Mesendoderm (in vitro differentiated cells): ENCODE data around the gene NQO2.

Experiments used
- DNase-seq: peaks from one replicate; pipeline ENCODE4 v3.0.0; 2013
- H2AK5ac ChIP-seq: 2 replicates; pipeline ENCODE4 v1.6.1; 2013; ENCODE audit warnings: low read length, inconsistent platforms
- H2BK120ac ChIP-seq: 2 replicates; pipeline ENCODE4 v1.6.1; 2013; ENCODE audit warnings: low read depth, mild to moderate bottlenecking, low read length, moderate library complexity, mixed read lengths
- H2BK15ac ChIP-seq: replicated peaks from 2 replicates; pipeline ENCODE4 v1.6.1; 2013; ENCODE audit warnings: low read depth, mild to moderate bottlenecking, moderate library complexity
- H2BK5ac ChIP-seq: 2 replicates; pipeline ENCODE4 v1.6.1; 2013; ENCODE audit warnings: low read length, inconsistent platforms
- H3K18ac ChIP-seq: 2 replicates; pipeline ENCODE4 v1.6.1; 2013; ENCODE audit warnings: mild to moderate bottlenecking, low read length, mixed read lengths
- H3K23ac ChIP-seq: one replicate; pipeline ENCODE4 v1.6.1; 2013; ENCODE audit warnings: low read length
- H3K27ac ChIP-seq: 2 replicates; pipeline ENCODE4 v1.5.1; 2013; ENCODE audit warnings: low read depth, mild to moderate bottlenecking, inconsistent platforms, low read length, moderate library complexity
- H3K27me3 ChIP-seq: 2 replicates; pipeline ENCODE4 v1.6.1; 2013; ENCODE audit warnings: low read length, control low read depth, mild to moderate bottlenecking, inconsistent platforms; ENCODE audit not compliant: insufficient read depth, poor library complexity
- H3K36me3 ChIP-seq: 2 replicates; pipeline ENCODE4 v1.6.1; 2013; ENCODE audit warnings: low read length, inconsistent platforms; ENCODE audit not compliant: control insufficient read depth, insufficient read depth
- H3K4ac ChIP-seq: one replicate; pipeline ENCODE4 v1.6.1; 2013; ENCODE audit warnings: low read depth, mild to moderate bottlenecking, low read length, moderate library complexity
- H3K4me1 ChIP-seq: 2 replicates; pipeline ENCODE4 v1.6.1; 2013; ENCODE audit warnings: low read depth, low read length, inconsistent platforms; ENCODE audit not compliant: control insufficient read depth
- H3K4me2 ChIP-seq: 2 replicates; pipeline ENCODE4 v1.6.1; 2013; ENCODE audit warnings: low read length
- H3K4me3 ChIP-seq: 2 replicates; pipeline ENCODE4 v1.5.1; 2013; ENCODE audit warnings: mild to moderate bottlenecking, low read length
- H3K56ac ChIP-seq: one replicate; pipeline ENCODE4 v1.6.1; 2013; ENCODE audit warnings: low read length
- H3K79me1 ChIP-seq: 2 replicates; pipeline ENCODE4 v1.6.1; 2013; ENCODE audit warnings: low read length, inconsistent platforms
- H3K79me2 ChIP-seq: 2 replicates; pipeline ENCODE4 v1.6.1; 2013; ENCODE audit warnings: mild to moderate bottlenecking, low read length; ENCODE audit not compliant: control insufficient read depth, insufficient read depth
- H3K9ac ChIP-seq: 2 replicates; pipeline ENCODE4 v1.6.1; 2013; ENCODE audit warnings: low read length, inconsistent platforms
- H4K5ac ChIP-seq: one replicate; pipeline ENCODE4 v1.6.1; 2013; ENCODE audit warnings: low read length
- H4K8ac ChIP-seq: one replicate; pipeline ENCODE4 v1.6.1; 2013; ENCODE audit warnings: low read depth, mild to moderate bottlenecking, control low read depth, low read length, moderate library complexity
- WGBS: extraction: QIAGEN DNeasy Blood & Tissue Kit; methylation state at CpG from one replicate; pipeline ENCODE4 v1.1.7; 2013; ENCODE audit warnings: low lambda C conversion rate, missing lambda C conversion rate; ENCODE audit not compliant: insufficient coverage; ENCODE audit errors: extremely low coverage; 5-methylcytosine and 5-hydroxymethylcytosine counted together

The NQO2 gene

DNA sequence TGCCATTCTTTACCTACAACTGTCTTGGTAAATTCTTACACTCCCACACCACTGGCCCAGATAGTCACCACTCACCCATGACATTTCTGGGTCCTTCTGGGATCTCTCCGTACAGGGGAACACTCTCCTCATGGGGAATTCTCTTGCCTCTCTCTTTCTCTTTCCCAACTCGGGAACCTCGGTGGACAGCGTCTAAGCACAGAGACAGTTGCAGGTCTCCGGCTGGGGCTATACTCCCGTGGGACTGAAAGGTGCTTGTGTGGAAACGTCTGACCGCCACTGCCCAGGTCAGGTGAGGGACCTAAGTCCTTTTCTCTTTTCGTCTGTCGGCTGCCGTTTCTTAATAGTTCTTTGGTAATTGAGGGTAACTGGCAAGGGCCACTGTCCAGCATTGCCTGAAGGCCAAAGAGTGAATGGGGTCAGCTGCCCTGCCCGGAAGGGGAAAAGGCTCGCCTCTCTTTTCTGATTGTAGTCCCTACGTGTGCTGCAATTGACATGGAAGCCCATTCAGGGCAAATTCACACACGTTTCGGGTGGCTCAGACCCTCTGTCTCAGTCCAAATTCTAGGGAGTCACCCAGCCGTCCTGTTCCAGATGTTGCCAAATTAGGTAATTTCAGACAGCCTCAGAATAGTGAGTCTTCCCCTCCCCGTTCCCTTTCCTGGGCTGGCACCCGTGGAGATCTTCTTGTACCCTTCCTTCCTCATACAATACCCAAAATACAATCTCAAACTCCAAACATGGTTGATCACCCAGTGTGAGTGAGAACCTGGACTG is 37.4 kb downstream of the NQO2 start:
- Histone ChIP-seq H2BK5ac (no peak overlapping the region), H4K5ac (no peak overlapping the region), H3K9ac (no peak overlapping the region), H3K4me2 (no peak overlapping the region), H3K4me3 (no peak overlapping the region), H3K56ac (no peak overlapping the region), H4K8ac (no peak overlapping the region), H3K4ac (no peak overlapping the region), H3K27me3 (no peaks in the 10 kb centered on the region), H2BK15ac (no peak overlapping the region), H3K23ac (no peak overlapping the region), H3K18ac (no peak overlapping the region), H3K4me1 (no peaks in the 10 kb centered on the region), H3K27ac (no peak overlapping the region), H3K36me3 (no peaks in the 10 kb centered on the region), H3K79me1 (no peaks in the 10 kb centered on the region), H3K79me2 (no peaks in the 10 kb centered on the region), H2BK120ac (no peak overlapping the region), H2AK5ac (no peak overlapping the region)
- WGBS = no CpG with 5 or more reads among the region's 19 CpGs
- no peak for DNase-seq

DNA sequence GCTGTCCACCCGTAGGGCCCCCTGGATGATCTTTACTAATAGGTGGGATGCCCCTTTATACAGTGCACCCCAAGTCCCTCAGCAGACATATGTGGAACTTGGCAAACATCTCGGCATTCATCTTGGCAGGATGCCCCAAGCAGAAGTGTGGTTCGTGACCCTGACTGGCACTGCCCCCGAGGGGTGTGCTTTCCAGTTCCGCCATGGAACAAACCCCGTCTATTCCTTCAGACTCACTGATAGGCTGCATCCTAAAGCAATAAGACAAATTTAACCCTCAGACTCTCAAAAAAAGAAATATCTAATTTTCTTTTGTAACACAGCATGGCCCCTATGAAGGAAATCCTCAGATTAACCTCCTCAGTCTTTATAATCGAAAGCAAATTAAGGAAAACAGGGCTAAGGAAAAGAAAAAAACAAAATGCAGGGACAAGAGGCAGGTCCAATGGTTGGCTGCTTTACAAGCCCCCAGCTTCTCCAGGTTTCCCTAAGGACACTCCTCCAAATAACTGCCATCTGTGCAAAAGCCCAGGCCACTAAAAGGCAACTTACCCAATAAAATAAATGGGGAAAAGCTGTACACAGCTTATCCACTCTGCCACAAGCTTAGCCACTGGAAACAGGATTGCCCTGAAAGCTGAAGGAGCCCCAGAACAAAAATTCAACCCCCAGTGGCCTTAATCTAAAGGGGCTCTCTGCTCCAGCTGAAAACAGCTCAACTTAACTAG is 38.1 kb downstream of the NQO2 start:
- H3K4me2 ChIP-seq = no peak overlapping the region
- no CpG with 5 or more reads among the region's 7 CpGs for WGBS
- no peak overlapping the region for H3K23ac ChIP-seq
- H2BK120ac ChIP-seq = no peak overlapping the region
- H3K27ac ChIP-seq = no peak overlapping the region
- H2AK5ac ChIP-seq = no peak overlapping the region
- no peak overlapping the region for H3K4ac ChIP-seq
- no peak overlapping the region for H2BK5ac ChIP-seq
- H3K79me1 ChIP-seq = no peaks in the 10 kb centered on the region
- H3K36me3 ChIP-seq = no peaks in the 10 kb centered on the region
- H3K4me3 ChIP-seq = no peak overlapping the region
- no peak overlapping the region for H3K9ac ChIP-seq
- H4K8ac ChIP-seq = no peak overlapping the region
- no peak overlapping the region for H3K56ac ChIP-seq
- H3K18ac ChIP-seq = no peak overlapping the region
- H3K4me1 ChIP-seq = no peaks in the 10 kb centered on the region
- H3K79me2 ChIP-seq = no peaks in the 10 kb centered on the region
- H2BK15ac ChIP-seq = no peak overlapping the region
- no peak for DNase-seq
- no peak overlapping the region for H4K5ac ChIP-seq
- H3K27me3 ChIP-seq = no peaks in the 10 kb centered on the region

- Histone ChIP-seq H3K4me3 (no peak overlapping the region), H3K23ac (no peak overlapping the region), H3K56ac (no peak overlapping the region), H2BK5ac (no peak overlapping the region), H2BK15ac (no peak overlapping the region), H3K18ac (no peak overlapping the region), H2BK120ac (no peak overlapping the region), H3K36me3 (no peaks in the 10 kb centered on the region), H3K9ac (no peak overlapping the region), H3K27me3 (no peaks in the 10 kb centered on the region), H3K79me1 (no peaks in the 10 kb centered on the region), H2AK5ac (no peak overlapping the region), H4K5ac (no peak overlapping the region), H3K4me1 (no peaks in the 10 kb centered on the region), H3K4ac (no peak overlapping the region), H3K4me2 (no peak overlapping the region), H3K27ac (no peak overlapping the region), H3K79me2 (no peaks in the 10 kb centered on the region), H4K8ac (no peak overlapping the region)
- WGBS = no CpG with 5 or more reads among the region's 3 CpGs
- DNase-seq = no peak
These were observed 39.7 kb downstream of the NQO2 start for GRCh38 chr6:3039384-3039783.

DNA sequence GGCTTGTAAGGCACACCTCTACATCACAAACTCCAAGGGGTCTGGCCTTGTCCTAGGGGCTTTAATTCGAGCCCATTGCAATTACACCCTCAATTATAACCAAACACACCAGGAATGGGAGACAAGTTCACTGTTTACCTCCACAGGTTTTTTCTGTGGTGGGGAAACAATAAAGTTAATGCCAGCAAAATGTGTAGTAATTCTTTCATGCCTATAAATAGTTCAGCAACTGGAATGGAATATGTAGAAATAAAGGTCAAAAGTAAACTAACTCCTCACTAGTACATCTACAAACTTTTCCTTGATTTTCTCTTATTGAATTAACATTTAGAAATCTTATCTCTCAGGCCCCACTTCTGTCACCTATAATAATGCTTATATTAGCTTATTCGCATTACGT is 41.5 kb downstream of the NQO2 start:
- H3K4me2 ChIP-seq = no peak overlapping the region
- no peak overlapping the region for H3K4ac ChIP-seq
- no peak for DNase-seq
- no peak overlapping the region for H3K23ac ChIP-seq
- H3K4me3 ChIP-seq = no peak overlapping the region
- no peak overlapping the region for H2BK5ac ChIP-seq
- H3K4me1 ChIP-seq = no peaks in the 10 kb centered on the region
- no peak overlapping the region for H3K18ac ChIP-seq
- H3K27me3 ChIP-seq = no peaks in the 10 kb centered on the region
- no peak overlapping the region for H3K27ac ChIP-seq
- H4K5ac ChIP-seq = no peak overlapping the region
- no peak overlapping the region for H2BK120ac ChIP-seq
- H3K9ac ChIP-seq = no peak overlapping the region
- no peak overlapping the region for H2BK15ac ChIP-seq
- no peaks in the 10 kb centered on the region for H3K79me1 ChIP-seq
- WGBS = 100% methylated on average over 2 of the region's 3 CpGs
- no peaks in the 10 kb centered on the region for H3K36me3 ChIP-seq
- no peak overlapping the region for H3K56ac ChIP-seq
- no peaks in the 10 kb centered on the region for H3K79me2 ChIP-seq
- no peak overlapping the region for H2AK5ac ChIP-seq
- no peak overlapping the region for H4K8ac ChIP-seq

DNA sequence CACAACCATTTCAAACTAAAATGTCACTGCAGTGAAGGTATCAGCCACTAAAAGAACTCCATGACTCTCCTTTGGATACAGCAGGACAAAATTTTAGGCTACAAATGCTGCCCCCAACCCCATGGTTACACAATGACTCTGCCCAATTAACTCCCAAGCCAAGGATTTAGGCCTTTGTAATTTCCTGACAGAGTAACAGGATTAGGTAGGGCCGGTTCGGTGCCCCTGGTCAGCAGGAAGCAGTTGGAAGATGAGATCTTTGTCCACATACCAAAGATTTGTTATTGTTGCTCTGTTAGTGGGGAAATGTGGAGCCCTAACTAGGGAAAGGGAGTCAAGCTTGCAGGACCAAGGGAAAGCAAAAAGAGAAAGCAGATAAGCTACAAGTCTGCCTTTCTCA is 41.9 kb downstream of the NQO2 start:
- Histone ChIP-seq H3K23ac (no peak overlapping the region), H3K79me1 (no peaks in the 10 kb centered on the region), H2AK5ac (no peak overlapping the region), H2BK15ac (no peak overlapping the region), H3K27ac (peak overlapping the region; percentile 6), H3K4me2 (no peak overlapping the region), H3K4ac (no peak overlapping the region), H4K5ac (no peak overlapping the region), H3K4me3 (no peak overlapping the region), H3K36me3 (no peaks in the 10 kb centered on the region), H2BK5ac (no peak overlapping the region), H3K27me3 (no peaks in the 10 kb centered on the region), H3K9ac (no peak overlapping the region), H2BK120ac (no peak overlapping the region), H3K56ac (no peak overlapping the region), H4K8ac (no peak overlapping the region), H3K79me2 (no peaks in the 10 kb centered on the region), H3K18ac (no peak overlapping the region), H3K4me1 (no peaks in the 10 kb centered on the region)
- DNase-seq = peak; percentile 49
- WGBS = no CpG with 5 or more reads among the region's 2 CpGs
